MCF 10A (cell line): Measurements from ENCODE around the gene ROCK2. TPM values are rescaled to one million over a fixed set of nuclear protein-coding genes. Genes with fewer than 3 reads are reported as not detected.

Source experiments
- BruUV-seq: library from RNA; stranded (reverse); fragments of 400-500 nt; replicated peaks from 2 replicates; lab custom pipeline; 2021; lab: Mats Ljungman, UMichigan
- CTCF ChIA-PET: fragments of 300-600 bp; sonication (Branson Sonifier 250); formaldehyde crosslinking; extraction: SDS; loops from one replicate; lab custom pipeline; 2021; ENCODE audit warnings: antibody characterized with exemption, inconsistent platforms; lab: Yijun Ruan, JAX
- POLR2A ChIA-PET: fragments of 300-600, 350-650 bp; sonication (Branson Sonifier 250); formaldehyde crosslinking; extraction: SDS; loops from one replicate; lab custom pipeline; 2020; ENCODE audit warnings: antibody characterized with exemption, inconsistent platforms; lab: Yijun Ruan, JAX
- DNase-seq: peaks from one replicate; pipeline ENCODE4 v3.0.0-alpha.2; 2018; ENCODE audit not compliant: unreplicated experiment
- H3K27ac Mint-ChIP-seq: one replicate; pipeline ENCODE4 v1.8.0; 2022; ENCODE audit warnings: mild to moderate bottlenecking, low read depth, mixed read lengths; ENCODE audit not compliant: unreplicated experiment
- H3K27me3 Mint-ChIP-seq: one replicate; pipeline ENCODE4 v1.8.0; 2022; ENCODE audit warnings: mixed read lengths; ENCODE audit not compliant: insufficient read depth, unreplicated experiment
- H3K36me3 Mint-ChIP-seq: one replicate; pipeline ENCODE4 v1.8.0; 2022; ENCODE audit warnings: mild to moderate bottlenecking, moderate library complexity, mixed read lengths; ENCODE audit not compliant: insufficient read depth, unreplicated experiment
- H3K4me1 Mint-ChIP-seq: one replicate; pipeline ENCODE4 v1.8.0; 2022; ENCODE audit warnings: mixed read lengths; ENCODE audit not compliant: insufficient read depth, unreplicated experiment
- H3K4me3 Mint-ChIP-seq: one replicate; pipeline ENCODE4 v1.8.0; 2022; ENCODE audit warnings: mild to moderate bottlenecking, moderate library complexity, mixed read lengths; ENCODE audit not compliant: unreplicated experiment
- H3K9me3 Mint-ChIP-seq: one replicate; pipeline ENCODE4 v1.8.0; 2022; ENCODE audit warnings: mixed read lengths; ENCODE audit not compliant: unreplicated experiment
- CTCF ChIP-seq: fragments of 200-600 bp; IDR thresholded peaks from one replicate; pipeline ENCODE4 v1.8.0; 2022; ENCODE audit warnings: antibody characterized with exemption, mild to moderate bottlenecking; ENCODE audit not compliant: unreplicated experiment
- intact Hi-C: fragments of 100-400 bp; cut with micrococcal nuclease; formaldehyde crosslinking; loops from 2 replicates; pipeline ENCODE4 v1.14.1; 2022
- total RNA-seq: library from RNA; stranded (reverse); gene quantifications from 2 replicates; pipeline ENCODE4 v1.2.3, GENCODE V29; 2022

ROCK2 gene
- total RNA-seq, 1 experiment from 2014 or later = 40.7 TPM

- H3K4me3 Mint-ChIP-seq = no peak overlapping the region
- H3K27ac Mint-ChIP-seq = no peak overlapping the region
- no peaks in the 10 kb centered on the region for H3K9me3 Mint-ChIP-seq
- no peaks in the 10 kb centered on the region for H3K36me3 Mint-ChIP-seq
- no peak for TF ChIP-seq CTCF
- peaks cover 14% of the 10 kb centered on the region for H3K4me1 Mint-ChIP-seq
- CTCF ChIA-PET = interaction anchor here (1.2 kb wide), 1 partner anchor 11 kb away, joined by 5 read pairs; no protein-coding TSS in a partner anchor
- DNase-seq = no peak
- POLR2A ChIA-PET = interaction anchor here (0.5 to 0.7 kb wide), 3 partner anchors 16 to 149 kb away, joined by 3 read pairs; no protein-coding TSS in a partner anchor
- no peaks in the 10 kb centered on the region for H3K27me3 Mint-ChIP-seq
- intact Hi-C loops = no loop called here
- BruUV-seq = no TSS peak
These were observed 35.1 kb upstream of the ROCK2 start for GRCh38 chr2:11379558-11379957.

DNA sequence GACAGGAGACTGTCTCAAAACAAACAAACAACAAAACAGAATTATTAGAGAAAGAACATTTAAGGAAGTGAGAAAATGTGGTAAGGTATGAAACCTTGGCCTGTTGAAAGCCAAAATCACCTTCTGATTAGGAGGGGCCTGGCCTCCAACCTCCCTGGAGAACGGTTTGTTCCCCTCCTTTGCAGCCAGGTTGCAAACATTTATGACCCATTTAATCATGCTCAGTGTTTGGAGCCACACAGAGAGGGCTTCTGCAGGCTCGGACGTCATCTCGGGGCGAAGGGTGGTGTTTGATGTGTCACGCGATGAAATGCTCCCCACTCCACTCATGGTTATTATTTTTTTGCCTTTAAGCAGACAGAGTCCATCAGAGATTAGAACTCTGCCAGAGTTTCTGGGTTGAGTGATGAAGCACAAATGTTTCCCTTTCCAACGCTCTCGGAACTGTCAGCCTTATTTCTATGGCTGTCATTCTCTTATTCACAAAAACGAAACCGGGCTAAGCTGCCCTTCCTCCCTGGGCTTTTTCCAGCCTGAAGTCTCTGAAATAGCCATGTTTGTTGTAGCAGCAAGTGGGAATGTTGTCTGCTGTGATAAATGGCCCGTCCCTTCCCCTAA lies 33.6 kb upstream of the ROCK2 start:
- CTCF ChIA-PET = interaction anchor here (1.2 to 1.8 kb wide), 2 partner anchors 10 to 33 kb away, joined by 5 to 6 read pairs; no protein-coding TSS in a partner anchor
- H3K9me3 Mint-ChIP-seq = no peaks in the 10 kb centered on the region

DNA sequence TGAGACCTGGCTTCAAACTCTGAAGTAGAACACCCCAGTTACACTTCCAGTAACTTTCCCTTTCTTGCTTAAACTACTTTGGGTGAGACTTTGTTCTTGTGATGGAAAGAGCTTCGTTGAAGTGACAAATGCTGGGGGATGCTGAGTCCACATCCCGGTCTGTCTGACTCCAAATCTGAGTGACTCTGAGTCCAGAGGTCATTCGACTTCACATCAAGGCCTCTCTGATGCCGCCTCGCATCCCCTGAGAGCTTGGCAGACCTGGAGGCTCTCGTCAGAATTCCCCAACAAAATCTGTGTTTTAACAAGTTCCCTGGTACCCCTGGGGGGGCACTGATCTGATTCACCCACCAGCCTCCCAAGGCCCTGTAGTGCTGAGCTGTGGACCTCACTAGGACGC lies 31.6 kb upstream of the ROCK2 start:
- DNase-seq = no peak
- no TSS peak for BruUV-seq
- intact Hi-C loops = no loop called here
- Mint-ChIP-seq H3K9me3 (no peaks in the 10 kb centered on the region), H3K4me1 (peaks cover 38% of the 10 kb centered on the region), H3K4me3 (no peak overlapping the region), H3K27ac (no peak overlapping the region), H3K36me3 (no peaks in the 10 kb centered on the region), H3K27me3 (no peaks in the 10 kb centered on the region)
- CTCF ChIA-PET = interaction anchor here (1.6 to 1.8 kb wide), 2 partner anchors 12 to 14 kb away, joined by 4 to 6 read pairs; no protein-coding TSS in a partner anchor
- POLR2A ChIA-PET = interaction anchor here (0.7 to 7.0 kb wide), 6 partner anchors 8 to 175 kb away, joined by 3 to 147 read pairs (median 5); partner anchors contain the start of gene ROCK2
- no peak for TF ChIP-seq CTCF

More for the DNA sequence above, 33.6 kb upstream of the ROCK2 start:
- Mint-ChIP-seq H3K4me3 (no peak overlapping the region), H3K36me3 (no peaks in the 10 kb centered on the region), H3K27ac (no peak overlapping the region), H3K4me1 (peaks cover 28% of the 10 kb centered on the region), H3K27me3 (no peaks in the 10 kb centered on the region)
- BruUV-seq = no TSS peak
- no peak for DNase-seq
- intact Hi-C loops = no loop called here
- no peak for TF ChIP-seq CTCF
- POLR2A ChIA-PET = no interaction called here

DNA sequence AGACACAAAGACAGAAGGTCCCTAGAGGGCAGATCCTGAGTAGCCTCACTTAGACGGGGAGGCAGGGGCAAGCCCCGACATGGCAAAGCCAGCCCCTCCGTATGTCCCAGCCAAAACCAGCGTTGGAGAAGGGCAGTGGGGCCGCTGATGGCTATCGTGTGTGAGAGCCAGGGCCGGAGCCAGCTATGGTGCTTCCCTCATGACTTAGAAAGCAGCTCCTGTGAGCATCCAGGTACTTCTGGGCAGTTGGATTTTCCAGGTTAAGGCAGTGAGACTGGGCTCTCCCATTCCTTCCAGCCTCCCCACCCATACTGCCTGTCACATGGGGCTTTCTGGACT lies 31.2 kb upstream of the ROCK2 start:
- Mint-ChIP-seq H3K9me3 (no peaks in the 10 kb centered on the region), H3K27ac (no peak overlapping the region), H3K27me3 (no peaks in the 10 kb centered on the region), H3K4me1 (peaks cover 42% of the 10 kb centered on the region), H3K4me3 (no peak overlapping the region), H3K36me3 (no peaks in the 10 kb centered on the region)
- no TSS peak for BruUV-seq
- CTCF ChIA-PET = interaction anchor here (0.6 to 1.6 kb wide), 3 partner anchors 14 to 243 kb away, joined by 3 to 5 read pairs (median 4); a partner anchor contains a TSS
- POLR2A ChIA-PET = interaction anchor here (0.7 to 7.0 kb wide), 8 partner anchors 8 to 65 kb away, joined by 3 to 147 read pairs (median 7); partner anchors contain the start of gene ROCK2
- DNase-seq = no peak
- intact Hi-C loops = no loop called here
- no peak for TF ChIP-seq CTCF
